Neural cell (in vitro differentiated cells): ENCODE results near the gene MTMR3. TPM values are rescaled to one million over a fixed set of nuclear protein-coding genes. Genes with fewer than 3 reads are reported as not detected.

Source experiments
- H2AFZ ChIP-seq: fragments of 200-600, 300-800 bp; sonication (generic), shearing (Covaris generic); 2 replicates; pipeline ENCODE4 v1.6.0; 2014; ENCODE audit warnings: low read depth, mild to moderate bottlenecking, antibody characterized with exemption, low read length, moderate library complexity
- H3F3A ChIP-seq: fragments of 200-600 bp; shearing (Covaris generic); 2 replicates; pipeline ENCODE4 v1.6.1; 2016; ENCODE audit warnings: mild to moderate bottlenecking, moderate library complexity, mixed read lengths, antibody characterized with exemption, low read length; ENCODE audit not compliant: insufficient read depth, poor library complexity, severe bottlenecking
- H3K27ac ChIP-seq: fragments of 200-600, 300-800 bp; sonication (generic), shearing (Covaris generic); 2 replicates; pipeline ENCODE4 v1.5.1; 2014; ENCODE audit warnings: mild to moderate bottlenecking, low read length, moderate library complexity
- H3K27me3 ChIP-seq: fragments of 300-800, 200-600 bp; sonication (generic), shearing (Covaris generic); 2 replicates; pipeline ENCODE4 v1.6.0; 2014; ENCODE audit warnings: mild to moderate bottlenecking, low read depth, low read length, moderate library complexity; ENCODE audit not compliant: insufficient read depth
- H3K36me3 ChIP-seq: fragments of 300-800, 200-600 bp; sonication (generic), shearing (Covaris generic); 2 replicates; pipeline ENCODE4 v1.5.1; 2014; ENCODE audit warnings: mild to moderate bottlenecking, antibody characterized with exemption, low read length, moderate library complexity; ENCODE audit not compliant: insufficient read depth
- H3K4me2 ChIP-seq: fragments of 300-800, 200-600 bp; sonication (generic), shearing (Covaris generic); 2 replicates; pipeline ENCODE4 v1.6.0; 2014; ENCODE audit warnings: mild to moderate bottlenecking, low read length
- H3K4me3 ChIP-seq: fragments of 300-800, 200-600 bp; sonication (generic), shearing (Covaris generic); 2 replicates; pipeline ENCODE4 v1.5.1; 2014; ENCODE audit warnings: mild to moderate bottlenecking, low read length, moderate library complexity
- H3K79me2 ChIP-seq: fragments of 200-600 bp; shearing (Covaris generic); replicated peaks from 2 replicates; pipeline ENCODE4 v1.6.0; 2014; ENCODE audit warnings: mild to moderate bottlenecking, low read length, moderate library complexity; ENCODE audit not compliant: insufficient read depth
- H3K9ac ChIP-seq: fragments of 300-800, 200-600 bp; sonication (generic), shearing (Covaris generic); 2 replicates; pipeline ENCODE4 v1.6.1; 2016; ENCODE audit warnings: mild to moderate bottlenecking, low read length, mixed read lengths
- H3K9me2 ChIP-seq: fragments of 200-600 bp; shearing (Covaris generic); 2 replicates; pipeline ENCODE4 v1.6.1; 2016; ENCODE audit warnings: mild to moderate bottlenecking, low read length, mixed read lengths; ENCODE audit not compliant: insufficient read depth
- H3K9me3 ChIP-seq: fragments of 200-600, 300-800 bp; sonication (generic), shearing (Covaris generic); 2 replicates; pipeline ENCODE4 v1.6.1; 2016; ENCODE audit warnings: mild to moderate bottlenecking, mixed run types, low read length, moderate library complexity, mixed read lengths
- H4K20me1 ChIP-seq: fragments of 200-600 bp; shearing (Covaris generic); 2 replicates; pipeline ENCODE4 v1.6.1; 2016; ENCODE audit warnings: mild to moderate bottlenecking, mixed run types; ENCODE audit not compliant: insufficient read depth
- CTCF ChIP-seq: fragments of 450-650 bp; IDR thresholded peaks from 2 replicates; pipeline ENCODE4 v1.5.1; 2014; ENCODE audit warnings: antibody characterized with exemption, mild to moderate bottlenecking, moderate library complexity; ENCODE audit not compliant: poor library complexity, severe bottlenecking
- EP300 ChIP-seq: fragments of 450-650 bp; conservative IDR thresholded peaks from 2 replicates; pipeline ENCODE4 v1.6.1; 2014; ENCODE audit warnings: antibody characterized with exemption, mild to moderate bottlenecking, moderate library complexity; ENCODE audit not compliant: poor library complexity, severe bottlenecking
- EZH2 ChIP-seq: fragments of 200-600, 300-800 bp; shearing (Covaris generic), sonication (generic); IDR thresholded peaks from 2 replicates; pipeline ENCODE4 v1.6.1; 2014; ENCODE audit warnings: antibody characterized with exemption, low read length, borderline replicate concordance, mild to moderate bottlenecking; ENCODE audit not compliant: insufficient read depth, poor library complexity, severe bottlenecking
- MXI1 ChIP-seq: fragments of 450-650 bp; conservative IDR thresholded peaks from 2 replicates; pipeline ENCODE4 v1.6.1; 2014; ENCODE audit warnings: antibody characterized with exemption, mild to moderate bottlenecking; ENCODE audit not compliant: poor library complexity, severe bottlenecking
- POLR2AphosphoS5 ChIP-seq: IDR thresholded peaks from 2 replicates; pipeline ENCODE4 v1.6.1; 2012
- RAD21 ChIP-seq: fragments of 450-650 bp; conservative IDR thresholded peaks from 2 replicates; pipeline ENCODE4 v1.6.1; 2014; ENCODE audit warnings: antibody characterized with exemption, mild to moderate bottlenecking, moderate library complexity
- REST ChIP-seq: IDR thresholded peaks from 2 replicates; pipeline ENCODE4 v1.6.1; 2012; ENCODE audit warnings: borderline replicate concordance
- SMC3 ChIP-seq: fragments of 450-650 bp; conservative IDR thresholded peaks from 2 replicates; pipeline ENCODE4 v1.6.1; 2014; ENCODE audit warnings: antibody characterized with exemption, mild to moderate bottlenecking, moderate library complexity; ENCODE audit not compliant: poor library complexity
- TAF1 ChIP-seq: IDR thresholded peaks from 2 replicates; pipeline ENCODE4 v1.6.1; 2012; ENCODE audit warnings: low read depth
- polyA plus RNA-seq: library from polyadenylated mRNA; depleted of rRNA; stranded (reverse); fragments of >200 nt; gene quantifications from 2 replicates; pipeline ENCODE4 v1.2.3, GENCODE V29; 2014

Gene MTMR3
- polyA plus RNA-seq, 1 donor from 2014 or later = 46.7 TPM

- TF ChIP-seq CTCF (no peak), EP300 (no peak), SMC3 (no peak), POLR2AphosphoS5 (no peak), REST (no peak), MXI1 (no peak), RAD21 (no peak), EZH2 (no peak), TAF1 (no peak)
- no peak overlapping the region for H3K27ac ChIP-seq
- H3K4me2 ChIP-seq = no peak overlapping the region
- no peak overlapping the region for H3K9ac ChIP-seq
- no peaks in the 10 kb centered on the region for H4K20me1 ChIP-seq
- H3K4me3 ChIP-seq = no peak overlapping the region
- no peaks in the 10 kb centered on the region for H3K9me3 ChIP-seq
- peaks cover 74% of the 10 kb centered on the region for H3K79me2 ChIP-seq
- peaks cover 2% of the 10 kb centered on the region for H3F3A ChIP-seq
- H3K36me3 ChIP-seq = no peaks in the 10 kb centered on the region
- H2AFZ ChIP-seq = no peak overlapping the region
- no peaks in the 10 kb centered on the region for H3K9me2 ChIP-seq
- H3K27me3 ChIP-seq = no peaks in the 10 kb centered on the region
These were observed 62.5 kb downstream of the MTMR3 start for GRCh38 chr22:29945435-29945834.

GRCh38 chr22:29946220-29946619, 63.2 kb downstream of the MTMR3 start:
- H3K27ac ChIP-seq = no peak overlapping the region
- H3K36me3 ChIP-seq = no peaks in the 10 kb centered on the region
- no peak overlapping the region for H2AFZ ChIP-seq
- peaks cover 74% of the 10 kb centered on the region for H3K79me2 ChIP-seq
- no peak for TF ChIP-seq SMC3
- TF ChIP-seq TAF1 = no peak
- TF ChIP-seq POLR2AphosphoS5 = no peak
- no peak for TF ChIP-seq RAD21
- TF ChIP-seq CTCF = no peak
- TF ChIP-seq EP300 = no peak
- no peak for TF ChIP-seq REST
- TF ChIP-seq EZH2 = no peak
- no peak for TF ChIP-seq MXI1
- H3F3A ChIP-seq = peaks cover 2% of the 10 kb centered on the region
- H4K20me1 ChIP-seq = no peaks in the 10 kb centered on the region
- no peak overlapping the region for H3K4me3 ChIP-seq
- H3K27me3 ChIP-seq = no peaks in the 10 kb centered on the region
- no peak overlapping the region for H3K4me2 ChIP-seq
- no peaks in the 10 kb centered on the region for H3K9me2 ChIP-seq
- H3K9me3 ChIP-seq = no peaks in the 10 kb centered on the region
- no peak overlapping the region for H3K9ac ChIP-seq
